HEK293 (cell line): ENCODE measurements around the gene GRIK4.
A peak's percentile ranks its signal among the peaks of the same experiment; 100 is the strongest.

ENCODE experiments used
- CTCF ChIA-PET: fragments of 350-600 bp; formaldehyde crosslinking; extraction: SDS; loops from one replicate; lab custom pipeline; 2021; ENCODE audit warnings: antibody characterized with exemption; lab: Yijun Ruan, JAX
- POLR2A ChIA-PET: fragments of 300-600 bp; formaldehyde crosslinking; extraction: SDS; loops from one replicate; lab custom pipeline; 2020; ENCODE audit warnings: antibody characterized with exemption, inconsistent platforms; lab: Yijun Ruan, JAX
- H3K27ac ChIP-seq: fragments of 200-500 bp; sonication (Bioruptor generic); 2 replicates; pipeline ENCODE4 v1.5.1; 2014; ENCODE audit warnings: low read depth, low read length, control low read depth, inconsistent platforms; ENCODE audit errors: extremely low read depth
- H3K36me3 ChIP-seq, 2 experiments: fragments of 200-500 bp in 1 of 2; sonication (Bioruptor generic) in 1 of 2; 1 replicate in 1 of 2; 2 replicates in 1 of 2; pipeline ENCODE4 v1.5.1; 2014 to 2017; ENCODE audit warnings: inconsistent platforms in 2 of 2, low read length in 2 of 2; ENCODE audit not compliant: control insufficient read depth in 2 of 2, insufficient read depth in 1 of 2
- H3K4me1 ChIP-seq: fragments of 200-500 bp; sonication (Bioruptor generic); 2 replicates; pipeline ENCODE4 v1.5.1; 2014; ENCODE audit warnings: mild to moderate bottlenecking, low read length, inconsistent platforms; ENCODE audit not compliant: control insufficient read depth, insufficient read depth
- H3K4me3 ChIP-seq: 2 replicates; pipeline ENCODE4 v1.5.1; 2011; ENCODE audit warnings: low read depth, mild to moderate bottlenecking, control low read depth, low read length, moderate library complexity
- H3K9me3 ChIP-seq: fragments of 200-500 bp; sonication (Bioruptor generic); 2 replicates; pipeline ENCODE4 v1.5.1; 2014; ENCODE audit warnings: low read depth, low read length, inconsistent platforms; ENCODE audit not compliant: control insufficient read depth, insufficient read depth
- BCL11A ChIP-seq: fragments of 450-650 bp; formaldehyde crosslinking; IDR thresholded peaks from 2 replicates; pipeline ENCODE4 v1.5.1; 2016; ENCODE audit warnings: low read depth, missing biosample characterization, missing genetic modification characterization
- EGR2 ChIP-seq: fragments of 450-650 bp; formaldehyde crosslinking; IDR thresholded peaks from 2 replicates; pipeline ENCODE4 v1.5.1; 2016; ENCODE audit warnings: low read depth, missing biosample characterization, missing genetic modification characterization
- FEZF1 ChIP-seq: fragments of 450-650 bp; formaldehyde crosslinking; IDR thresholded peaks from 2 replicates; pipeline ENCODE4 v1.5.1; 2016; ENCODE audit warnings: missing biosample characterization, missing genetic modification characterization
- GLI2 ChIP-seq: fragments of 450-650 bp; formaldehyde crosslinking; IDR thresholded peaks from 2 replicates; pipeline ENCODE4; 2017; ENCODE audit warnings: missing biosample characterization, missing genetic modification characterization, low read depth, borderline replicate concordance
- GLIS2 ChIP-seq: fragments of 450-650 bp; formaldehyde crosslinking; IDR thresholded peaks from 2 replicates; pipeline ENCODE4 v1.5.1; 2016; ENCODE audit warnings: missing biosample characterization, missing genetic modification characterization
- KLF9 ChIP-seq: fragments of 450-650 bp; formaldehyde crosslinking; IDR thresholded peaks from 2 replicates; pipeline ENCODE4 v1.5.1; 2016; ENCODE audit warnings: missing biosample characterization, missing genetic modification characterization, low read depth
- RBAK ChIP-seq: fragments of 450-650 bp; formaldehyde crosslinking; IDR thresholded peaks from 2 replicates; pipeline ENCODE4 v1.5.1; 2016; ENCODE audit warnings: missing biosample characterization, missing genetic modification characterization
- TCF7L2 ChIP-seq: IDR thresholded peaks from 2 replicates; pipeline ENCODE4 v1.6.1; 2011; ENCODE audit warnings: low read depth, mild to moderate bottlenecking, inconsistent platforms, low read length, moderate library complexity, borderline replicate concordance
- TRIM28 ChIP-seq: IDR thresholded peaks from 2 replicates; pipeline ENCODE4 v1.6.1; 2011; ENCODE audit warnings: low read length, control low read depth, borderline replicate concordance
- ZFHX2 ChIP-seq: fragments of 450-650 bp; formaldehyde crosslinking; conservative IDR thresholded peaks from 2 replicates; pipeline ENCODE4 v1.5.1; 2016; ENCODE audit warnings: missing biosample characterization, missing genetic modification characterization
- ZIC2 ChIP-seq: fragments of 450-650 bp; formaldehyde crosslinking; IDR thresholded peaks from 2 replicates; pipeline ENCODE4 v1.5.1; 2016; ENCODE audit warnings: missing biosample characterization, missing genetic modification characterization
- ZNF112 ChIP-seq: fragments of 450-650 bp; formaldehyde crosslinking; IDR thresholded peaks from 2 replicates; pipeline ENCODE4 v1.5.0; 2017; ENCODE audit warnings: missing biosample characterization, missing genetic modification characterization
- ZNF114 ChIP-seq: fragments of 450-650 bp; formaldehyde crosslinking; IDR thresholded peaks from 2 replicates; pipeline ENCODE4 v1.5.0; 2017; ENCODE audit warnings: missing biosample characterization, missing genetic modification characterization
- ZNF121 ChIP-seq: fragments of 450-650 bp; formaldehyde crosslinking; IDR thresholded peaks from 2 replicates; pipeline ENCODE4 v1.5.1; 2016; ENCODE audit warnings: missing biosample characterization, missing genetic modification characterization
- ZNF138 ChIP-seq: fragments of 450-650 bp; formaldehyde crosslinking; IDR thresholded peaks from 2 replicates; pipeline ENCODE4 v1.5.1; 2016; ENCODE audit warnings: missing biosample characterization, missing genetic modification characterization, borderline replicate concordance
- ZNF211 ChIP-seq: fragments of 450-650 bp; formaldehyde crosslinking; IDR thresholded peaks from 2 replicates; pipeline ENCODE4 v1.5.1; 2016; ENCODE audit warnings: low read depth, missing biosample characterization, missing genetic modification characterization
- ZNF214 ChIP-seq: fragments of 450-650 bp; formaldehyde crosslinking; IDR thresholded peaks from 2 replicates; pipeline ENCODE4 v1.5.1; 2017; ENCODE audit warnings: missing biosample characterization, mild to moderate bottlenecking, missing genetic modification characterization, borderline replicate concordance
- ZNF350 ChIP-seq: fragments of 450-650 bp; formaldehyde crosslinking; IDR thresholded peaks from 2 replicates; pipeline ENCODE4 v1.5.0; 2017; ENCODE audit warnings: missing biosample characterization, mild to moderate bottlenecking, missing genetic modification characterization
- ZNF391 ChIP-seq: fragments of 450-650 bp; formaldehyde crosslinking; IDR thresholded peaks from 2 replicates; pipeline ENCODE4 v1.5.1; 2016; ENCODE audit warnings: low read depth, missing biosample characterization, missing genetic modification characterization, borderline replicate concordance
- ZNF521 ChIP-seq: fragments of 450-650 bp; formaldehyde crosslinking; IDR thresholded peaks from 2 replicates; pipeline ENCODE4 v1.5.1; 2017; ENCODE audit warnings: missing biosample characterization, mild to moderate bottlenecking, missing genetic modification characterization
- ZNF558 ChIP-seq: fragments of 450-650 bp; formaldehyde crosslinking; IDR thresholded peaks from 2 replicates; pipeline ENCODE4 v1.5.1; 2016; ENCODE audit warnings: missing biosample characterization, missing genetic modification characterization
- ZNF621 ChIP-seq: fragments of 450-650 bp; formaldehyde crosslinking; IDR thresholded peaks from 2 replicates; pipeline ENCODE4 v1.5.1; 2017; ENCODE audit warnings: missing biosample characterization, missing genetic modification characterization
- ZNF707 ChIP-seq: fragments of 450-650 bp; formaldehyde crosslinking; IDR thresholded peaks from 2 replicates; pipeline ENCODE4 v1.5.1; 2016; ENCODE audit warnings: missing biosample characterization, missing genetic modification characterization
- ZNF776 ChIP-seq: fragments of 450-650 bp; formaldehyde crosslinking; IDR thresholded peaks from 2 replicates; pipeline ENCODE4 v1.5.0; 2017; ENCODE audit warnings: missing biosample characterization, missing genetic modification characterization, borderline replicate concordance
- TF ChIP-seq, protein P1 (sequence below): fragments of 450-650 bp; formaldehyde crosslinking; IDR thresholded peaks from 2 replicates; pipeline ENCODE4 v1.5.0; 2017; ENCODE audit warnings: missing biosample characterization, missing genetic modification characterization, borderline replicate concordance
- TF ChIP-seq, protein P2 (sequence below): fragments of 450-650 bp; formaldehyde crosslinking; IDR thresholded peaks from 2 replicates; pipeline ENCODE4 v1.5.1; 2017; ENCODE audit warnings: missing biosample characterization, missing genetic modification characterization
- TF ChIP-seq, protein P3 (sequence below): fragments of 450-650 bp; formaldehyde crosslinking; IDR thresholded peaks from 2 replicates; pipeline ENCODE4 v1.5.1; 2016; ENCODE audit warnings: missing biosample characterization, missing genetic modification characterization

Gene GRIK4

DNA sequence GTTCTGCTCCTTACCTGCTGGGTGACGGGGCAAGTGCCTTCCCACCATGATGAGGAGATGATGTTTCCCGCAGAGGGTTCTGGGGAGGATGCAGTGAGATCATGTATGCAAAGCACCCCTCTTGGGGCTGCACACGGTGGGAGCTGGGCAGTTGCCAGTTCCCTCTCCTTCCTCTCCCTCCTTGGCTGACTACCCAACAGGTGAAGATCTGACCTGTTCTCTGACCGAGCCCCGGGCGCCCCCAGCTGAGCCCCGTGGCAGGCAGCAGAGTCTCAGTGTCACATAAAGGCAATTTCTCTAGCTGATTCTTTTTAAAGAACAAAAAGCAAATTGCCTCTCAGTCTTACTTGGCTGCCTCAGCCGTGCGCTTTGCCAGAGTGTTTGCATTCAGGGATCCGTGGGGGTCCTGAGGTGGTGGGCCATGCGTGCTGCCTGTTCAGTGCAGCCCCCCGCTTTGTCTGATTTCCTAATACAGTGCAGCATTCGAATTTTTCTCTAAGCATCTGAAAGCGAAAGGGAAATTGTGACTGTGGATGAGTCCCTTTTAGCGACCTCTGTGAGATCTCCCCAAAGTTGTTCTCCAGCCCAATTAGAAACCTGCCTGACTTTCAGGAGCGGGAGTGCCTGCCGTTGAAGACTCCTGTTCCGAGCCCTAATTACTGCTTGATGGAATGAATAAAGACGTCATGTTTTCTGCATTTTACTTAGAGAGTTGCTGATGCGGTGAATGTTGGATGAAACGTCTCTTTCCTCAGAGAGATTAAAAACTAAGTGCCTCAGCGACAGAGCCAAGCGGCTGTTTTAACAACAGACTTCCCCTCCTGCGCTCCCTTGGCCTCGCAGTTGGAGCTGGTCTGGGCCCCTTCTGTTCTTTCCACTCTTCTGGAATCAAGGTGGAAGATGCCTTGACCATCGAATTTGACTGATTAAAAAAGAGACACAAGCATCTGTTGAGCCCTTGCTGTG, 86.0 kb downstream of the GRIK4 start (continued):
- TF ChIP-seq, protein P1, sequence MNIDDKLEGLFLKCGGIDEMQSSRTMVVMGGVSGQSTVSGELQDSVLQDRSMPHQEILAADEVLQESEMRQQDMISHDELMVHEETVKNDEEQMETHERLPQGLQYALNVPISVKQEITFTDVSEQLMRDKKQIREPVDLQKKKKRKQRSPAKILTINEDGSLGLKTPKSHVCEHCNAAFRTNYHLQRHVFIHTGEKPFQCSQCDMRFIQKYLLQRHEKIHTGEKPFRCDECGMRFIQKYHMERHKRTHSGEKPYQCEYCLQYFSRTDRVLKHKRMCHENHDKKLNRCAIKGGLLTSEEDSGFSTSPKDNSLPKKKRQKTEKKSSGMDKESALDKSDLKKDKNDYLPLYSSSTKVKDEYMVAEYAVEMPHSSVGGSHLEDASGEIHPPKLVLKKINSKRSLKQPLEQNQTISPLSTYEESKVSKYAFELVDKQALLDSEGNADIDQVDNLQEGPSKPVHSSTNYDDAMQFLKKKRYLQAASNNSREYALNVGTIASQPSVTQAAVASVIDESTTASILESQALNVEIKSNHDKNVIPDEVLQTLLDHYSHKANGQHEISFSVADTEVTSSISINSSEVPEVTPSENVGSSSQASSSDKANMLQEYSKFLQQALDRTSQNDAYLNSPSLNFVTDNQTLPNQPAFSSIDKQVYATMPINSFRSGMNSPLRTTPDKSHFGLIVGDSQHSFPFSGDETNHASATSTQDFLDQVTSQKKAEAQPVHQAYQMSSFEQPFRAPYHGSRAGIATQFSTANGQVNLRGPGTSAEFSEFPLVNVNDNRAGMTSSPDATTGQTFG, result no peak
- TF ChIP-seq ZNF138 (tag by site-specific recombination), result no peak
- TF ChIP-seq ZNF707 (tag by site-specific recombination), result no peak
- TF ChIP-seq ZNF621 (tag by site-specific recombination), result no peak

DNA sequence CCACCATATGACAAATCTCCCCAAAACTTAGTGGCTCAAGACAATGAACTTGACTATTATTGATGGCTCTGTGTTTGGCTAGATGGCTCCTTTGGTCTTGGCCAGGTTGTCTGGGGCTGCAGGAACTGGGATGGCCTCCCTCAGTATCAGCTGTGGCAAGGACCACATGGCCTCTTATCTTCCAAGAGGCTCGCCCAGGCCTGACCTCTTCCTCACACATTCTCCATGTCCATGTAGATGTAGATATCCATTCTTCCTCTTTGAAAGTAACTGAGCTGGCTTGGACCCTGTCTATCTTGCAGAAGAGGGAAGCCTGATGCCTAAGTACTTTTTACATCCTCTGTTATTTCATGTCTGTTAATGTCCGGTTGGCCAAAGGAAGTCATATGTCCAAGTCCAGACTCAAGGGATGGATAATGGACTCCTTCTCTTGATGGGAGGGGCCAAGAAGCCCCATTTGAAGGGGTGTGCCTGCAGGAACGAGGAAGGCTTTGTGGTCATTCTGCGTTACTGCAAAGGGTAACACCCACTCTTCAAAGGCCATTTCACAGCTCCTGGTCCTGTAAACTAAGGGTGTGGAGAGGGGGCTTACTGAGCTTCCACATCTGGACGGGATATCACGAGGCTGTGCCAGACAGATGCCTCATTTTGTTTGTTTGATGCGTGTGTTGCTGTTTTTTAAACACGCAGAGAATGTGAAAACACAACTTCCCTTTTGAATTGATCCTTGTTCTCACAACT, 87.1 kb downstream of the GRIK4 start:
- H3K4me1 ChIP-seq, result no peaks in the 10 kb centered on the region
- no peak overlapping the region for H3K4me3 ChIP-seq

DNA sequence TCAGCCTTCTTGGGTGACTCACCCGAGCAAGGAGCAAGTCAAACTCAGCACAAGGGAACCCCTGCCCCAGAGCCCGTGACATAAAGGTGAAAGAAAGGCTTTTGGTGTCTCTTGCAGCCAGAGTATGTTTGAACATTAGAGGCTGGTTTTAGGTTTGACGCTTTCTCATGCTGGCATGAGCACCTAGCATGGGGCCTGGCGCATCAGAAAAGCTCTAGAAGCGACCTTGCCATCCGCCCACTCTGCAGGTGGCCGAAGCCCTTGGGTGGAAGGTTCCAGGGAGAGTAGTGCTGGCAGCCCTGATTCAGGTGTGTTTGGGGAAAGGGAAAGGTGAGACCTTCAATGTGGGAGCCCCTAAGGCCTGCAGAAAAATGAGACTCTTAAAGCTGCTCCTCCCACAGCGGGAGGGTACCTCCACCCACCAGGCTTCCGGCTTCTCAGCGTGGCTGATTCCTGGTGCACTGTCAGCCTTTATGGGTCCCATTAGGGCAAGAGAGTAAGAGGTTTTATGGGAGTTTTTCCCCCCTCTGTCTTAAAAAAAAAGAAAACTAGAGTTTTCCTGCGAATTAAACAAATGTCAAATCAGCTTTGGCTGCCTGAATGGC, 88.4 kb downstream of the GRIK4 start:
- no peaks in the 10 kb centered on the region for H3K36me3 ChIP-seq
- H3K9me3 ChIP-seq, result no peaks in the 10 kb centered on the region
- POLR2A ChIA-PET, result no interaction called here
- H3K27ac ChIP-seq, result no peak overlapping the region
- no peak overlapping the region for H3K4me3 ChIP-seq
- peak; percentile 52 for TF ChIP-seq ZIC2
- peak; percentile 36; the same call in 1 of the 2 replicates for TF ChIP-seq ZFHX2 (tag by site-specific recombination)
- TF ChIP-seq EGR2 (tag by site-specific recombination), result 0 out of 2 replicates have a peak, but pooled peaks have one; percentile 43
- TF ChIP-seq FEZF1 (tag by site-specific recombination), result no peak
- no peak for TF ChIP-seq ZNF114
- no peaks in the 10 kb centered on the region for H3K4me1 ChIP-seq
- CTCF ChIA-PET, result no interaction called here

More for the DNA sequence above, 87.1 kb downstream of the GRIK4 start:
- Histone ChIP-seq H3K36me3 (no peaks in the 10 kb centered on the region), H3K27ac (no peak overlapping the region), H3K9me3 (no peaks in the 10 kb centered on the region)
- TF ChIP-seq GLIS2 (tag by site-specific recombination) (no peak), ZNF558 (tag by site-specific recombination) (no peak), RBAK (tag by site-specific recombination) (no peak), TRIM28 (no peak), ZNF214 (no peak), ZNF521 (tag by site-specific recombination) (no peak), ZNF121 (no peak), ZNF391 (tag by site-specific recombination) (no peak), ZNF776 (tag by site-specific recombination) (no peak), BCL11A (no peak), KLF9 (tag by site-specific recombination) (no peak), ZNF350 (no peak), ZNF112 (tag by site-specific recombination) (no peak), GLI2 (tag by site-specific recombination) (no peak), TCF7L2 (no peak), ZNF211 (tag by site-specific recombination) (no peak)
- TF ChIP-seq, protein P2, sequence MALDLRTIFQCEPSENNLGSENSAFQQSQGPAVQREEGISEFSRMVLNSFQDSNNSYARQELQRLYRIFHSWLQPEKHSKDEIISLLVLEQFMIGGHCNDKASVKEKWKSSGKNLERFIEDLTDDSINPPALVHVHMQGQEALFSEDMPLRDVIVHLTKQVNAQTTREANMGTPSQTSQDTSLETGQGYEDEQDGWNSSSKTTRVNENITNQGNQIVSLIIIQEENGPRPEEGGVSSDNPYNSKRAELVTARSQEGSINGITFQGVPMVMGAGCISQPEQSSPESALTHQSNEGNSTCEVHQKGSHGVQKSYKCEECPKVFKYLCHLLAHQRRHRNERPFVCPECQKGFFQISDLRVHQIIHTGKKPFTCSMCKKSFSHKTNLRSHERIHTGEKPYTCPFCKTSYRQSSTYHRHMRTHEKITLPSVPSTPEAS (tag by site-specific recombination), result no peak
- TF ChIP-seq, protein P3, sequence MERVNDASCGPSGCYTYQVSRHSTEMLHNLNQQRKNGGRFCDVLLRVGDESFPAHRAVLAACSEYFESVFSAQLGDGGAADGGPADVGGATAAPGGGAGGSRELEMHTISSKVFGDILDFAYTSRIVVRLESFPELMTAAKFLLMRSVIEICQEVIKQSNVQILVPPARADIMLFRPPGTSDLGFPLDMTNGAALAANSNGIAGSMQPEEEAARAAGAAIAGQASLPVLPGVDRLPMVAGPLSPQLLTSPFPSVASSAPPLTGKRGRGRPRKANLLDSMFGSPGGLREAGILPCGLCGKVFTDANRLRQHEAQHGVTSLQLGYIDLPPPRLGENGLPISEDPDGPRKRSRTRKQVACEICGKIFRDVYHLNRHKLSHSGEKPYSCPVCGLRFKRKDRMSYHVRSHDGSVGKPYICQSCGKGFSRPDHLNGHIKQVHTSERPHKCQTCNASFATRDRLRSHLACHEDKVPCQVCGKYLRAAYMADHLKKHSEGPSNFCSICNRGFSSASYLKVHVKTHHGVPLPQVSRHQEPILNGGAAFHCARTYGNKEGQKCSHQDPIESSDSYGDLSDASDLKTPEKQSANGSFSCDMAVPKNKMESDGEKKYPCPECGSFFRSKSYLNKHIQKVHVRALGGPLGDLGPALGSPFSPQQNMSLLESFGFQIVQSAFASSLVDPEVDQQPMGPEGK (tag by site-specific recombination), result no peak
- ChIA-PET POLR2A (no interaction called here), CTCF (no interaction called here)
